OCI-LY3 (cell line): ENCODE results near the gene SSPN.

ENCODE experiments used
- H2AFZ ChIP-seq: fragments of 200-600, 300-600 bp; shearing (Covaris generic); 2 replicates; pipeline ENCODE4 v1.6.0; 2014; ENCODE audit warnings: antibody characterized with exemption, low read depth, low read length
- H3K27ac ChIP-seq: fragments of 200-600, 300-600 bp; sonication (generic); 2 replicates; pipeline ENCODE4 v1.5.1; 2014; ENCODE audit warnings: mild to moderate bottlenecking, low read length, moderate library complexity, mixed read lengths
- H3K27me3 ChIP-seq: fragments of 200-600, 300-600 bp; sonication (generic); 2 replicates; pipeline ENCODE4 v1.6.1; 2014; ENCODE audit warnings: low read depth, low read length, mixed read lengths
- H3K36me3 ChIP-seq: fragments of 200-600, 300-600 bp; sonication (generic); replicated peaks from 2 replicates; pipeline ENCODE3; 2014; ENCODE audit warnings: low read depth, low read length, mixed read lengths
- H3K4me1 ChIP-seq: fragments of 300-600, 200-600 bp; sonication (generic); 2 replicates; pipeline ENCODE4 v1.6.1; 2014; ENCODE audit warnings: low read length, mixed read lengths
- H3K4me2 ChIP-seq: fragments of 200-600, 300-600 bp; sonication (generic); 2 replicates; pipeline ENCODE4 v1.6.1; 2014; ENCODE audit warnings: low read length, mixed read lengths
- H3K4me3 ChIP-seq: fragments of 300-600, 200-600 bp; sonication (generic); 2 replicates; pipeline ENCODE4 v1.5.1; 2014; ENCODE audit warnings: antibody characterized with exemption, mild to moderate bottlenecking, low read length, moderate library complexity
- H3K79me2 ChIP-seq: fragments of 300-600, 200-600 bp; shearing (Covaris generic); 2 replicates; pipeline ENCODE4 v1.6.1; 2014; ENCODE audit warnings: mild to moderate bottlenecking, low read length, mixed read lengths
- H3K9ac ChIP-seq: fragments of 300-600, 200-600 bp; shearing (Covaris generic); 2 replicates; pipeline ENCODE4 v1.6.0; 2014; ENCODE audit warnings: mild to moderate bottlenecking, low read length, moderate library complexity
- H3K9me3 ChIP-seq: fragments of 200-600, 300-600 bp; shearing (Covaris generic); 2 replicates; pipeline ENCODE4 v1.6.1; 2014; ENCODE audit warnings: low read length, mixed read lengths; ENCODE audit not compliant: insufficient read depth
- H4K20me1 ChIP-seq: fragments of 200-600, 300-600 bp; sonication (generic); 2 replicates; pipeline ENCODE4 v1.6.1; 2016; ENCODE audit warnings: low read length, mixed read lengths; ENCODE audit not compliant: insufficient read depth
- EZH2phosphoT487 ChIP-seq: fragments of 200-600 bp; shearing (Covaris generic); IDR thresholded peaks from 2 replicates; pipeline ENCODE4 v1.6.1; 2018; ENCODE audit warnings: antibody characterized with exemption, mixed run types, low read depth
- TF ChIP-seq, protein P1 (sequence below): fragments of 200-600, 300-600 bp; sonication (generic); IDR thresholded peaks from 2 replicates; pipeline ENCODE4 v1.5.1; 2014; ENCODE audit warnings: antibody characterized with exemption, low read length, low read depth

SSPN gene

DNA sequence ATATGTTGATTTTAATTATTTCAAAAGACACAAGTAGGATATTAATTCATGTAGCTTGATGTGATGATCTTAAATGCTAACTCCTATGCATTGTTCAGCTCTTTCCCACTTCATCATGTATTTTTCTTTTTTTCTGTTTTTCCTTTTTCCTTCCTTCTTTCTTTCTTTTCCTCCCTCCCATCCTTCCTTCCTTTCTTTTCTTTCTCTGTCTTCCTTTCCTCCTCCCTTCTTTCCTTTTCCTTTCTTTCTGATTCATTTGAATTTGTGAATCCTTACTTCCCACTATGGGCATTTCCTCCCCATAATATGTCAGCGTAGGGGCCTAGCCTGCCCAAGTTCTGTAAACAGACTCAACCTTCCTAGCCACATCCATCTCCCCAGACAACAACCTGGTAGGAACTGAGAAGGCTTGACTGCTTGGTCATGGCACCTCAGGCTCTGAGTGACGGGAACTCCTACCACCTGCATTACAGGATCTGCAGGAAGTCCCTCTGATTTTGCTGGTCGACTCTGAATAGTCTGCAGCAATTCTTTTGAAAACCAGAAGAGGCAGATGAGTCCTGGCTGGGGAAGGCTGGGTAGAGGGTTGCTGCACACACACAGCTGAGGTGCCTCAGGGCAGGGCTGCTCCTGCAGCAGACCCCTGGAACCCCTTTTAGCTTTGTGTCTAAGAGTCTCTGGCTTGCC is 37.2 kb upstream of the SSPN start:
- TF ChIP-seq, protein P1, sequence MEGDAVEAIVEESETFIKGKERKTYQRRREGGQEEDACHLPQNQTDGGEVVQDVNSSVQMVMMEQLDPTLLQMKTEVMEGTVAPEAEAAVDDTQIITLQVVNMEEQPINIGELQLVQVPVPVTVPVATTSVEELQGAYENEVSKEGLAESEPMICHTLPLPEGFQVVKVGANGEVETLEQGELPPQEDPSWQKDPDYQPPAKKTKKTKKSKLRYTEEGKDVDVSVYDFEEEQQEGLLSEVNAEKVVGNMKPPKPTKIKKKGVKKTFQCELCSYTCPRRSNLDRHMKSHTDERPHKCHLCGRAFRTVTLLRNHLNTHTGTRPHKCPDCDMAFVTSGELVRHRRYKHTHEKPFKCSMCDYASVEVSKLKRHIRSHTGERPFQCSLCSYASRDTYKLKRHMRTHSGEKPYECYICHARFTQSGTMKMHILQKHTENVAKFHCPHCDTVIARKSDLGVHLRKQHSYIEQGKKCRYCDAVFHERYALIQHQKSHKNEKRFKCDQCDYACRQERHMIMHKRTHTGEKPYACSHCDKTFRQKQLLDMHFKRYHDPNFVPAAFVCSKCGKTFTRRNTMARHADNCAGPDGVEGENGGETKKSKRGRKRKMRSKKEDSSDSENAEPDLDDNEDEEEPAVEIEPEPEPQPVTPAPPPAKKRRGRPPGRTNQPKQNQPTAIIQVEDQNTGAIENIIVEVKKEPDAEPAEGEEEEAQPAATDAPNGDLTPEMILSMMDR, result peak; percentile 24; the same call in 1 of the 2 replicates
- TF ChIP-seq EZH2phosphoT487, result no peak
- no peaks in the 10 kb centered on the region for H3K36me3 ChIP-seq
- no peak overlapping the region for H3K4me2 ChIP-seq
- H4K20me1 ChIP-seq, result no peaks in the 10 kb centered on the region
- H3K4me1 ChIP-seq, result peaks cover 58% of the 10 kb centered on the region
- H3K27ac ChIP-seq, result no peak overlapping the region
- peaks cover 21% of the 10 kb centered on the region for H3K27me3 ChIP-seq
- no peaks in the 10 kb centered on the region for H3K79me2 ChIP-seq
- H2AFZ ChIP-seq, result no peak overlapping the region
- no peak overlapping the region for H3K9ac ChIP-seq
- no peaks in the 10 kb centered on the region; the same call in 1 of the 2 replicates for H3K9me3 ChIP-seq
- H3K4me3 ChIP-seq, result no peak overlapping the region

DNA sequence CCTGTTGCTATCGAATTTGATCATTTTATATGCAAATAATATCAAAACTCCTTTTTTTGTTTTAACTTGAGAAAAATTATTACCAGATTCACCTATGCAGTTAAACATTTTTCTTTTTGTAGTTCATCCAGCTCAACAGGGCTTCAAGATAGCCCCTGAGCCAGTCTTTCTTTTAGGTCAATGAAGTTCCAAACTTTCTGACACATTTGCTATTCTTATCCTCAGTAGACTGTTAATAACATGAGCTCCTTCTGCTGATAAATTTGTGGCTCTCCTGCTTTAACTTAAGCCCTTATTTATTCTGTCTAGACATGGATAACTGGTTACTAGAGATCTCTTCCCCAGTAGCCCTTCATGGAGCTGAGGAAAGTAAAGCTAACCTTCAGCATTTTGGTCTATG is 33.2 kb upstream of the SSPN start:
- Histone ChIP-seq H3K9ac (no peak overlapping the region), H3K36me3 (no peaks in the 10 kb centered on the region), H3K9me3 (no peaks in the 10 kb centered on the region), H3K27ac (no peak overlapping the region), H4K20me1 (no peaks in the 10 kb centered on the region), H3K4me1 (peaks cover 46% of the 10 kb centered on the region), H3K4me2 (no peak overlapping the region), H3K27me3 (peaks cover 18% of the 10 kb centered on the region), H3K79me2 (no peaks in the 10 kb centered on the region), H2AFZ (no peak overlapping the region), H3K4me3 (no peak overlapping the region)
- no peak for TF ChIP-seq EZH2phosphoT487
- TF ChIP-seq, protein P1, result no peak

DNA sequence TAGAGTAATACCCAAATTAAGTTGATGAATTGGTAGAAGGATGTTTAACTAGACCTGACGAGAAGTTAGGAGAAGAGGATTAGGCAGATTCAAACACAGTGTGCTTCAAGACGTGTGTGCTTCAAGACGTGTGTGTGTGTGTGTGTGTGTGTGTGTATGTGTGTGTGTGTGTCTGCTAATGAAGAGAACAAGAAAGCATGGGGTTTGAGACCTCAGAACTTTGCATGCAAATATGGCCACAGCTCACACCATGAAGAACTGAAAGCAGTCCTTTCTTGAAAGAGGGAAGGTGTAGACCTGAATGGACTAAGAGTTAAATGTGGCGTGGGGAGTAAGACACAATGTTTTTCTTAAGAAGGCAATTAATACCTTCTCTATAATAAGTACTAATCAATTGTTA is 32.5 kb upstream of the SSPN start:
- H3K4me2 ChIP-seq, result peak overlapping the region; percentile 22
- peaks cover 18% of the 10 kb centered on the region for H3K27me3 ChIP-seq
- H3K4me3 ChIP-seq, result no peak overlapping the region
- peaks cover 39% of the 10 kb centered on the region for H3K4me1 ChIP-seq
- TF ChIP-seq, protein P1, result no peak
- no peak for TF ChIP-seq EZH2phosphoT487
- no peak overlapping the region for H2AFZ ChIP-seq
- H3K27ac ChIP-seq, result no peak overlapping the region
- H3K9ac ChIP-seq, result no peak overlapping the region
- H3K9me3 ChIP-seq, result no peaks in the 10 kb centered on the region
- no peaks in the 10 kb centered on the region for H3K79me2 ChIP-seq
- no peaks in the 10 kb centered on the region for H3K36me3 ChIP-seq
- H4K20me1 ChIP-seq, result no peaks in the 10 kb centered on the region

DNA sequence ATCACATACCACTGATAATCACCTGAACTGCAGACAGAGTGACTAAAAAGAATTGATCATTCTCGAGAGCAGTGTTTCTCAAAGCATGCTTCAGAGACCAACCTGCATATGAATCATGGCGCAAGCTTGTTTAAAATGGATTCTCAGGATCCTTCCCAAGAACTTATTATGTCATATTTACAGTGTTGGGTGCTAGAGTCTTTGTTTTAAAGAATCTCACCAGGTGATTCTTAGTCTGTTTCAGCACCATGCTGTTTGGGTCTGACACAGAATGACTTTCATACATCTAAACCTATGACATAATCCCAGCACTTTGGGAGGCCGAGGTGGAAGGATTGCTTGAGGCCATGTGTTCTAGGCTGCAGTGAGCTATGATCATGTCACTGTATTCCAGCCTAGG is 31.3 kb upstream of the SSPN start:
- H3K4me1 ChIP-seq, result peaks cover 30% of the 10 kb centered on the region
- H4K20me1 ChIP-seq, result no peaks in the 10 kb centered on the region
- TF ChIP-seq EZH2phosphoT487, result no peak
- TF ChIP-seq, protein P1, result no peak
- H3K27me3 ChIP-seq, result peaks cover 24% of the 10 kb centered on the region
- no peak overlapping the region for H3K27ac ChIP-seq
- no peaks in the 10 kb centered on the region for H3K36me3 ChIP-seq
- no peak overlapping the region for H2AFZ ChIP-seq
- H3K4me2 ChIP-seq, result no peak overlapping the region
- H3K9ac ChIP-seq, result no peak overlapping the region
- no peaks in the 10 kb centered on the region for H3K9me3 ChIP-seq
- no peaks in the 10 kb centered on the region for H3K79me2 ChIP-seq
- H3K4me3 ChIP-seq, result no peak overlapping the region
